Neural progenitor cell (in vitro differentiated cells): ENCODE results near the gene LRGUK. TPM values are rescaled to one million over a fixed set of nuclear protein-coding genes. Genes with fewer than 3 reads are reported as not detected.

Experiments used
- DNase-seq: peaks from one replicate; pipeline ENCODE4 v3.0.0-alpha.2; 2016; ENCODE audit warnings: low spot score
- H2AFZ ChIP-seq: fragments of 200-600 bp; sonication (generic); replicated peaks from 2 replicates; pipeline ENCODE4 v1.6.1; 2016; ENCODE audit warnings: antibody characterized with exemption
- H3F3A ChIP-seq: fragments of 200-600 bp; sonication (generic); 2 replicates; pipeline ENCODE4 v1.6.1; 2016; ENCODE audit warnings: antibody characterized with exemption, low read depth
- H3K27ac ChIP-seq: fragments of 200-600 bp; sonication (generic); 2 replicates; pipeline ENCODE4 v1.5.1; 2016; ENCODE audit warnings: mild to moderate bottlenecking
- H3K27me3 ChIP-seq: fragments of 200-600 bp; sonication (generic); 2 replicates; pipeline ENCODE4 v1.6.1; 2016; ENCODE audit warnings: mild to moderate bottlenecking, moderate library complexity
- H3K36me3 ChIP-seq: fragments of 200-600 bp; sonication (generic); 2 replicates; pipeline ENCODE4 v1.5.1; 2016
- H3K4me1 ChIP-seq: fragments of 200-600 bp; sonication (generic); 2 replicates; pipeline ENCODE4 v1.6.1; 2016; ENCODE audit warnings: mixed run types
- H3K4me2 ChIP-seq: fragments of 200-600 bp; sonication (generic); 2 replicates; pipeline ENCODE4 v1.6.1; 2016
- H3K4me3 ChIP-seq: fragments of 200-600 bp; sonication (generic); 2 replicates; pipeline ENCODE4 v1.5.1; 2016
- H3K79me2 ChIP-seq: fragments of 200-600 bp; sonication (generic); 2 replicates; pipeline ENCODE4 v1.6.1; 2016; ENCODE audit warnings: low read depth
- H3K9ac ChIP-seq: fragments of 200-600 bp; sonication (generic); 2 replicates; pipeline ENCODE4 v1.6.1; 2016
- H3K9me3 ChIP-seq: fragments of 200-600 bp; sonication (generic); 2 replicates; pipeline ENCODE4 v1.5.1; 2016; ENCODE audit warnings: low read depth
- H4K20me1 ChIP-seq: fragments of 200-600 bp; sonication (generic); 2 replicates; pipeline ENCODE4 v1.6.1; 2016; ENCODE audit warnings: low read depth
- H3K27ac Mint-ChIP-seq: 3 replicates; pipeline ENCODE4 v1.8.0; 2021; ENCODE audit warnings: mixed read lengths
- H3K27me3 Mint-ChIP-seq: 2 replicates; pipeline ENCODE4 v1.8.0; 2022; ENCODE audit warnings: low read depth, mild to moderate bottlenecking, inconsistent platforms, moderate library complexity, mixed read lengths; ENCODE audit not compliant: insufficient read depth
- H3K36me3 Mint-ChIP-seq: 3 replicates; pipeline ENCODE4 v1.8.0; 2021; ENCODE audit warnings: mixed read lengths
- H3K4me1 Mint-ChIP-seq: 3 replicates; pipeline ENCODE4 v1.8.0; 2021; ENCODE audit warnings: mixed read lengths
- H3K4me3 Mint-ChIP-seq: 3 replicates; pipeline ENCODE4 v1.8.0; 2021; ENCODE audit warnings: mild to moderate bottlenecking, moderate library complexity, mixed read lengths
- H3K9me3 Mint-ChIP-seq: 3 replicates; pipeline ENCODE4 v1.8.0; 2020; ENCODE audit warnings: mixed read lengths
- CTCF ChIP-seq: fragments of 200-600 bp; sonication (generic); IDR thresholded peaks from 2 replicates; pipeline ENCODE4 v1.5.1; 2017; ENCODE audit warnings: antibody characterized with exemption, mild to moderate bottlenecking
- EZH2 ChIP-seq: fragments of 200-600 bp; sonication (generic); IDR thresholded peaks from 2 replicates; pipeline ENCODE4 v1.6.1; 2017; ENCODE audit warnings: antibody characterized with exemption, mild to moderate bottlenecking, moderate library complexity
- EZH2phosphoT487 ChIP-seq: fragments of 200-600 bp; sonication (generic); IDR thresholded peaks from 2 replicates; pipeline ENCODE4 v1.6.1; 2017; ENCODE audit warnings: antibody characterized with exemption
- total RNA-seq: library from RNA; depleted of rRNA; stranded (reverse); fragments of >200 nt; gene quantifications from 2 replicates; pipeline ENCODE4 v1.2.3, GENCODE V29; 2015; ENCODE audit warnings: low replicate concordance

LRGUK gene
- total RNA-seq, 1 donor from 2014 or later = 1.1 TPM

- H3K27me3 ChIP-seq = no peaks in the 10 kb centered on the region
- no peaks in the 10 kb centered on the region for H3K79me2 ChIP-seq
- Mint-ChIP-seq H3K4me3 (no peak overlapping the region), H3K27me3 (no peaks in the 10 kb centered on the region), H3K27ac (no peak overlapping the region), H3K36me3 (no peaks in the 10 kb centered on the region), H3K4me1 (peaks cover 5% of the 10 kb centered on the region), H3K9me3 (no peaks in the 10 kb centered on the region)
- no peaks in the 10 kb centered on the region for H3K36me3 ChIP-seq
- H3K4me2 ChIP-seq = no peak overlapping the region
- no peak overlapping the region for H3K27ac ChIP-seq
- H3K4me1 ChIP-seq = no peaks in the 10 kb centered on the region
- H3K9me3 ChIP-seq = no peaks in the 10 kb centered on the region
- no peaks in the 10 kb centered on the region for H4K20me1 ChIP-seq
- H3K9ac ChIP-seq = no peak overlapping the region
- DNase-seq = no peak
- no peak overlapping the region for H3K4me3 ChIP-seq
- TF ChIP-seq EZH2 (no peak), CTCF (no peak), EZH2phosphoT487 (no peak)
- H3F3A ChIP-seq = no peaks in the 10 kb centered on the region
- H2AFZ ChIP-seq = no peak overlapping the region
Observed at GRCh38 chr7:134210227-134210626, 83.1 kb downstream of the LRGUK start.

GRCh38 chr7:134210976-134211663 lies 84.0 kb downstream of the LRGUK start:
- Mint-ChIP-seq H3K4me3 (no peak overlapping the region), H3K9me3 (no peaks in the 10 kb centered on the region)
- TF ChIP-seq EZH2 (no peak), EZH2phosphoT487 (no peak), CTCF (no peak)

GRCh38 chr7:134211817-134212216 lies 84.7 kb downstream of the LRGUK start:
- H3K36me3 Mint-ChIP-seq = no peaks in the 10 kb centered on the region
- H3K4me2 ChIP-seq = no peak overlapping the region
- H3K27ac Mint-ChIP-seq = no peak overlapping the region
- H3K36me3 ChIP-seq = no peaks in the 10 kb centered on the region
- H3K4me3 ChIP-seq = no peak overlapping the region
- peaks cover 5% of the 10 kb centered on the region for H3K4me1 Mint-ChIP-seq
- H3K9me3 ChIP-seq = no peaks in the 10 kb centered on the region
- no peaks in the 10 kb centered on the region for H4K20me1 ChIP-seq
- no peak overlapping the region for H3K4me3 Mint-ChIP-seq
- H3K9ac ChIP-seq = no peak overlapping the region
- DNase-seq = no peak
- no peak for TF ChIP-seq CTCF
- no peak for TF ChIP-seq EZH2phosphoT487
- TF ChIP-seq EZH2 = no peak
- H3K27me3 ChIP-seq = no peaks in the 10 kb centered on the region
- H3K27me3 Mint-ChIP-seq = no peaks in the 10 kb centered on the region
- H3F3A ChIP-seq = no peaks in the 10 kb centered on the region
- no peak overlapping the region for H2AFZ ChIP-seq
- H3K79me2 ChIP-seq = no peaks in the 10 kb centered on the region
- no peaks in the 10 kb centered on the region for H3K4me1 ChIP-seq
- no peak overlapping the region for H3K27ac ChIP-seq
- no peaks in the 10 kb centered on the region for H3K9me3 Mint-ChIP-seq

More at GRCh38 chr7:134210976-134211663, 84.0 kb downstream of the LRGUK start:
- Histone ChIP-seq H3K9ac (no peak overlapping the region), H2AFZ (no peak overlapping the region), H3K36me3 (no peaks in the 10 kb centered on the region), H4K20me1 (no peaks in the 10 kb centered on the region), H3K4me2 (no peak overlapping the region), H3K4me3 (no peak overlapping the region), H3K9me3 (no peaks in the 10 kb centered on the region), H3K79me2 (no peaks in the 10 kb centered on the region), H3K4me1 (no peaks in the 10 kb centered on the region), H3F3A (no peaks in the 10 kb centered on the region), H3K27ac (no peak overlapping the region), H3K27me3 (no peaks in the 10 kb centered on the region)
- Mint-ChIP-seq H3K36me3 (no peaks in the 10 kb centered on the region), H3K27ac (no peak overlapping the region), H3K4me1 (peaks cover 5% of the 10 kb centered on the region), H3K27me3 (no peaks in the 10 kb centered on the region)
- no peak for DNase-seq
